Transverse colon (tissue), 4 donors: Measurements from ENCODE around the gene SOX5. TPM values are rescaled to one million over a fixed set of nuclear protein-coding genes. Genes with fewer than 3 reads are reported as not detected.
"Not testable (repeated sequence)": the region's sequence is repeated elsewhere in the genome, so short reads cannot be mapped to it uniquely, and the experiment has no call there.

Experiments used
- DNase-seq: peaks from one replicate; pipeline ENCODE4 v3.0.0-alpha.2; 2019
- H3K27ac ChIP-seq, 4 donors: fragments of 200-600 bp; sonication (generic); 2 replicates each; pipeline ENCODE4 v1.5.1; 2016 to 2018; ENCODE audit warnings: inconsistent platforms in 4 of 4
- H3K27me3 ChIP-seq: fragments of 200-600 bp; sonication (generic); 2 replicates; pipeline ENCODE4 v1.5.1; 2017; ENCODE audit warnings: inconsistent platforms
- H3K36me3 ChIP-seq, 4 donors: fragments of 200-600 bp; sonication (generic); 2 replicates each; pipeline ENCODE4 v1.5.1; 2017 to 2019; ENCODE audit warnings: inconsistent platforms in 4 of 4
- H3K4me1 ChIP-seq, 4 donors: fragments of 200-600 bp; sonication (generic); 2 replicates each; pipeline ENCODE4 v1.5.1; 2017 to 2020; ENCODE audit warnings: inconsistent platforms in 4 of 4
- H3K4me3 ChIP-seq, 4 donors: fragments of 200-600 bp; sonication (generic); 1 replicate in 1 of 4; 2 replicates in 3 of 4; pipeline versions ENCODE4 v1.5.1 to v1.6.1; 2017 to 2019; ENCODE audit warnings: inconsistent platforms in 4 of 4
- H3K9me3 ChIP-seq, 2 donors: fragments of 200-600 bp; sonication (generic); 2 replicates each; pipeline ENCODE4 v1.5.1; 2017 to 2019; ENCODE audit warnings: inconsistent platforms in 2 of 2
- CTCF ChIP-seq, 5 experiments: fragments of 200-600 bp in 3 of 5; fragments of 450-650 bp in 2 of 5; sonication (generic) in 3 of 5; IDR thresholded peaks; 1 replicate in 2 of 5; 2 replicates in 3 of 5; pipeline ENCODE4 v1.5.1; 2016 to 2017; ENCODE audit warnings: antibody characterized with exemption in 5 of 5, inconsistent platforms in 3 of 5, mild to moderate bottlenecking in 2 of 5, moderate library complexity in 1 of 5
- EP300 ChIP-seq: sonication (generic); formaldehyde crosslinking; IDR thresholded peaks from one replicate; pipeline ENCODE4 v1.6.1; 2017; ENCODE audit warnings: antibody characterized with exemption, low read depth
- POLR2A ChIP-seq: fragments of 450-650 bp; IDR thresholded peaks from one replicate; pipeline ENCODE4 v1.6.1; 2016; ENCODE audit warnings: antibody characterized with exemption, mild to moderate bottlenecking, moderate library complexity
- POLR2AphosphoS5 ChIP-seq, 3 donors: sonication (generic); formaldehyde crosslinking; IDR thresholded peaks; one replicate each; pipeline ENCODE4 v1.6.1; 2016; ENCODE audit warnings: antibody characterized with exemption in 3 of 3
- WGBS, 2 donors: methylation state at CpG; one replicate each; pipeline ENCODE4 v1.1.5; 2018; ENCODE audit warnings: low coverage in 1 of 2; 5-methylcytosine and 5-hydroxymethylcytosine counted together
- in situ Hi-C, 4 donors: fragments of 200-750 bp; cut with MboI; loops; one replicate each; pipeline versions ENCODE4 v1.15.0 to v1.15.1; 2017; ENCODE audit warnings: low sequenced_read_pairs in 3 of 4, low pct_ligation_motif_present in 1 of 4, low pct_unique_long_range_greater_than_20kb in 1 of 4
- intact Hi-C: fragments of 100-400 bp; cut with DNase I; formaldehyde crosslinking; loops from one replicate; pipeline ENCODE4 v1.15.1; 2023; ENCODE audit warnings: low total_unique reads
- total RNA-seq, 4 donors: library from RNA; depleted of rRNA; stranded (reverse); fragments of >200 nt; gene quantifications; one replicate each; pipeline ENCODE4 v1.1.0, GENCODE V29; 2016

Gene SOX5
- total RNA-seq, 4 donors from 2014 or later, result 1.00 to 9.8 (median 3.2) TPM

GRCh38 chr12:23523339-23523738 lies 426.1 kb downstream of the SOX5 start:
- no peak for DNase-seq
- WGBS, 2 donors, result 91 to 94% methylated on average over 2 of the region's 2 CpGs
- TF ChIP-seq EP300 (no peak), POLR2AphosphoS5 (IDR thresholded peaks at IDR 0.05) (no peak), POLR2A (no peak), CTCF (IDR thresholded peaks at IDR 0.05) (no peak)
- H3K9me3 ChIP-seq, result peaks cover 8 to 10% of the 10 kb centered on the region in 2 donors
- no peaks in the 10 kb centered on the region for H3K36me3 ChIP-seq
- no peaks in the 10 kb centered on the region for H3K27me3 ChIP-seq
- intact Hi-C loops, result no loop called here
- no peak overlapping the region for H3K4me3 ChIP-seq
- no peak overlapping the region for H3K27ac ChIP-seq
- in situ Hi-C loops, result no loop called here
- H3K4me1 ChIP-seq, result no peaks in the 10 kb centered on the region

GRCh38 chr12:23519444-23519843 lies 430.0 kb downstream of the SOX5 start:
- in situ Hi-C loops, intact Hi-C loops: not testable (repeated sequence)

GRCh38 chr12:23515785-23516184 lies 433.7 kb downstream of the SOX5 start:
- H3K4me3 ChIP-seq, intact Hi-C loops, H3K9me3 ChIP-seq, H3K4me1 ChIP-seq, H3K36me3 ChIP-seq, H3K27me3 ChIP-seq, DNase-seq, in situ Hi-C loops, H3K27ac ChIP-seq: not testable (repeated sequence)
- WGBS, 2 donors, result 87% methylated on average over 6 of the region's 6 CpGs; no CpG with 5 or more reads in 1 of the 2 donors

More at GRCh38 chr12:23519444-23519843, 430.0 kb downstream of the SOX5 start:
- not testable (repeated sequence) for H3K36me3 ChIP-seq, DNase-seq, H3K9me3 ChIP-seq, H3K27ac ChIP-seq, H3K4me1 ChIP-seq, H3K4me3 ChIP-seq, H3K27me3 ChIP-seq
- WGBS, 2 donors, result 87% methylated on average over 1 of the region's 1 CpG; no CpG with 5 or more reads in 1 of the 2 donors

- intact Hi-C loops, result no loop called here
- no peaks in the 10 kb centered on the region for H3K27me3 ChIP-seq
Measured at GRCh38 chr12:23510484-23510883, 439.0 kb downstream of the SOX5 start.

GRCh38 chr12:23509832-23510231 lies 439.6 kb downstream of the SOX5 start:
- WGBS, 2 donors, result 77 to 82% methylated on average over 6 to 8 of the region's 8 CpGs
- H3K9me3 ChIP-seq, H3K27ac ChIP-seq, intact Hi-C loops, H3K27me3 ChIP-seq, H3K4me3 ChIP-seq, H3K4me1 ChIP-seq, in situ Hi-C loops, DNase-seq, H3K36me3 ChIP-seq: not testable (repeated sequence)

More at GRCh38 chr12:23510484-23510883, 439.0 kb downstream of the SOX5 start:
- in situ Hi-C loops, result no loop called here
- H3K27ac ChIP-seq, result no peak overlapping the region
- DNase-seq, result no peak
- H3K4me1 ChIP-seq, result no peaks in the 10 kb centered on the region
- no peak overlapping the region for H3K4me3 ChIP-seq
- 90 to 98% methylated on average over 3 to 8 of the region's 8 CpGs for WGBS, 2 donors
- H3K36me3 ChIP-seq, result no peaks in the 10 kb centered on the region
- no peak for TF ChIP-seq CTCF (IDR thresholded peaks at IDR 0.05)
- no peak for TF ChIP-seq POLR2A
- TF ChIP-seq POLR2AphosphoS5 (IDR thresholded peaks at IDR 0.05), result no peak
- no peaks in the 10 kb centered on the region for H3K9me3 ChIP-seq

- 88 to 89% methylated on average over 3 to 4 of the region's 4 CpGs for WGBS, 2 donors
- H3K4me3 ChIP-seq, in situ Hi-C loops, H3K27ac ChIP-seq, H3K36me3 ChIP-seq, intact Hi-C loops, DNase-seq, H3K4me1 ChIP-seq, H3K9me3 ChIP-seq, H3K27me3 ChIP-seq: not testable (repeated sequence)
Measured at GRCh38 chr12:23507785-23508184, 441.7 kb downstream of the SOX5 start.

GRCh38 chr12:23505736-23506135 lies 443.7 kb downstream of the SOX5 start:
- H3K9me3 ChIP-seq, H3K4me3 ChIP-seq, H3K27me3 ChIP-seq, H3K36me3 ChIP-seq, H3K4me1 ChIP-seq, DNase-seq, intact Hi-C loops, in situ Hi-C loops, H3K27ac ChIP-seq: not testable (repeated sequence)
- whole genome bisulfite sequencing, 2 donors, result 57% methylated on average over 1 of the region's 1 CpG; no CpG with 5 or more reads in 1 of the 2 donors
